Activated CD4-positive, alpha-beta memory T cell treated with anti-CD3 and anti-CD28 coated beads, Interleukin-2, amount 10 ng/mL, durations not matched to agents 7 days and 5 days (primary cell): ENCODE measurements around the gene POLD4. TPM values are rescaled to one million over a fixed set of nuclear protein-coding genes. Genes with fewer than 3 reads are reported as not detected.

Experiments used
- CTCF ChIA-PET: fragments of 350-600 bp; sonication (Branson Sonifier 250); formaldehyde crosslinking; loops from one replicate; lab custom pipeline; 2021; ENCODE audit warnings: antibody characterized with exemption, inconsistent platforms; lab: Charles Lee
- POLR2A ChIA-PET: fragments of 350-600 bp; sonication (Branson Sonifier 250); formaldehyde crosslinking; loops from one replicate; lab custom pipeline; 2021; ENCODE audit warnings: antibody characterized with exemption; lab: Charles Lee
- DNase-seq: peaks from one replicate; pipeline ENCODE4 v3.0.0-alpha.2; 2020
- H3K27ac Mint-ChIP-seq: one replicate; pipeline ENCODE4 v1.8.0; 2021; ENCODE audit warnings: mild to moderate bottlenecking, mixed read lengths
- H3K27me3 Mint-ChIP-seq: one replicate; pipeline ENCODE4 v1.8.0; 2021; ENCODE audit warnings: mixed read lengths
- H3K36me3 Mint-ChIP-seq: one replicate; pipeline ENCODE4 v1.8.0; 2021; ENCODE audit warnings: low read depth, mixed read lengths
- H3K4me1 Mint-ChIP-seq: one replicate; pipeline ENCODE4 v1.8.0; 2021; ENCODE audit warnings: mixed read lengths
- H3K4me3 Mint-ChIP-seq: one replicate; pipeline ENCODE4 v1.8.0; 2021; ENCODE audit warnings: mild to moderate bottlenecking, mixed read lengths
- H3K9me3 Mint-ChIP-seq: one replicate; pipeline ENCODE4 v1.8.0; 2021; ENCODE audit warnings: mixed read lengths
- total RNA-seq, 2 experiments: library from RNA; stranded (reverse); gene quantifications; one replicate each; pipeline ENCODE4 v1.2.3, GENCODE V29; 2021

The POLD4 gene
- total RNA-seq, 2 experiments from 2014 or later = 74.0 to 74.1 TPM

- ChIA-PET POLR2A (interaction anchor here (1.2 to 4.5 kb wide), 4 partner anchors 15 to 115 kb away, joined by 3 to 22 read pairs (median 7); partner anchors contain the start of genes POLD4 and PPP1CA), CTCF (interaction anchor here (0.7 to 35.2 kb wide), 5 partner anchors 13 to 135 kb away, joined by 3 to 847 read pairs (median 5); partner anchors contain the start of genes CLCF1 and POLD4)
- Mint-ChIP-seq H3K36me3 (no peaks in the 10 kb centered on the region), H3K27me3 (peaks cover 20% of the 10 kb centered on the region), H3K4me3 (no peak overlapping the region), H3K4me1 (peaks cover 18% of the 10 kb centered on the region), H3K9me3 (no peaks in the 10 kb centered on the region), H3K27ac (no peak overlapping the region)
- no peak for DNase-seq
These were observed 33.7 kb upstream of the POLD4 start for GRCh38 chr11:67387069-67387468.

- Mint-ChIP-seq H3K4me3 (no peak overlapping the region), H3K36me3 (no peaks in the 10 kb centered on the region), H3K4me1 (peaks cover 13% of the 10 kb centered on the region), H3K27ac (no peak overlapping the region), H3K9me3 (no peaks in the 10 kb centered on the region), H3K27me3 (peaks cover 29% of the 10 kb centered on the region)
- no peak for DNase-seq
- ChIA-PET POLR2A (interaction anchor here (4.5 kb wide), 1 partner anchor 32 kb away, joined by 22 read pairs; the partner anchor contains the start of gene POLD4), CTCF (interaction anchor here (1.7 to 35.2 kb wide), 2 partner anchors 27 to 121 kb away, joined by 4 to 847 read pairs; partner anchors contain the start of genes PITPNM1 and POLD4)
These were observed 31.6 kb upstream of the POLD4 start for GRCh38 chr11:67384851-67385366.

DNA sequence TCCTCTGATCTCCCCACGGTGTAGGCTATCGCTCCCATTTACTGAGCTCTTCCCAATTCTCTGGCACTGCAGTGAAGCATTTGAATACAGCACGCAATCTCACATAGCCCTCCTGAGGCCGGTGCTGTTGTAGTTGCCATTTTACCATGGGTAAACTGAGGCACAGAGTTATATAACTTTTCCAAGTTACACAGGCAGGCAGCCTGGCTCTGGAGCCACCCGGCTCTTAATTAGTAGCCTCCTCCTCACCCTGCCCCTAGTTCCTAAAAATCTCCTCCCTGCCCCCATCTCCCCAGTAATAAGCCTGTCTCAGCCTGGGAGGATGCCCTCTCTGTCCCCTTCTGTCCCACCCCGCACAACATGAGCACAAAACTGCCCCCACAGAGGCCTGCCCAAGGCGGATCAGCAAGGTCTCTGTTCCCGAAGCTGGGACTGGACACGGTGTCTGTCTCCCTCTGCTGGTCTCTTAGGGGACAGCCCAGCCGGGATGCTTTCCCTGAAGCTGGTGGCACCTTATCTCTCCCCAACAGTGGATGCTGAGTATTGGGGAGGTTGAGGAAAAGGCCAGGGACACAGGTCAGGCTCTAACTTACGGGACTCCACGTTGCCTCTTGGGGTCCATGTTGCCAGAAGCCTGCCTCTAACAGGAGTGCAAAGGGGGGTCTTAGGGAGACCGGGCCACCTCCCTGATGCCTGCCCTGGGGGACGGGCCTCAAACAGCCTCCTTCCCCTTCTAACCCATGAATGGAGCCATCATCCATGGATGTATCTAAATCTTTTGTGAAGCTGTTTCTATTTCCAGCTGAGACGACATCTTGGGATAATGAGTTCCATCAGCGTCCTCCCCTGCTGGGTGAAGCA is 29.2 kb upstream of the POLD4 start:
- CTCF ChIA-PET = interaction anchor here (0.6 to 35.2 kb wide), 20 partner anchors 8 to 303 kb away, joined by 3 to 847 read pairs (median 5); partner anchors contain the start of genes AIP, POLD4, PPP1CA and RAD9A
- Mint-ChIP-seq H3K4me1 (peaks cover 4% of the 10 kb centered on the region), H3K4me3 (no peak overlapping the region), H3K36me3 (no peaks in the 10 kb centered on the region), H3K27ac (no peak overlapping the region), H3K9me3 (no peaks in the 10 kb centered on the region), H3K27me3 (peaks cover 35% of the 10 kb centered on the region)
- peak; percentile 87 for DNase-seq
- POLR2A ChIA-PET = interaction anchor here (0.7 to 8.7 kb wide), 9 partner anchors 9 to 111 kb away, joined by 3 to 122 read pairs (median 4); partner anchors contain the start of genes POLD4 and RAD9A

GRCh38 chr11:67381244-67381972 is 28.1 kb upstream of the POLD4 start:
- Mint-ChIP-seq H3K36me3 (no peaks in the 10 kb centered on the region), H3K27me3 (peaks cover 43% of the 10 kb centered on the region), H3K9me3 (no peaks in the 10 kb centered on the region), H3K27ac (no peak overlapping the region), H3K4me3 (no peak overlapping the region), H3K4me1 (peaks cover 4% of the 10 kb centered on the region)
- ChIA-PET CTCF (interaction anchor here (0.7 to 35.2 kb wide), 17 partner anchors 7 to 302 kb away, joined by 3 to 847 read pairs (median 6); partner anchors contain the start of genes POLD4, PPP1CA and RAD9A), POLR2A (interaction anchor here (0.8 to 8.7 kb wide), 10 partner anchors 9 to 118 kb away, joined by 3 to 122 read pairs (median 3); partner anchors contain the start of genes POLD4, PPP1CA and RAD9A)
- no peak for DNase-seq

- H3K4me1 Mint-ChIP-seq = peaks cover 10% of the 10 kb centered on the region
- ChIA-PET POLR2A (interaction anchor here (1.2 to 8.7 kb wide), 2 partner anchors 8 to 25 kb away, joined by 6 to 122 read pairs; partner anchors contain the start of gene POLD4), CTCF (interaction anchor here (3.3 to 35.2 kb wide), 4 partner anchors 9 to 33 kb away, joined by 17 to 847 read pairs (median 37); partner anchors contain the start of genes POLD4 and RAD9A)
- H3K36me3 Mint-ChIP-seq = no peaks in the 10 kb centered on the region
- no peak overlapping the region for H3K27ac Mint-ChIP-seq
- H3K4me3 Mint-ChIP-seq = no peak overlapping the region
- H3K27me3 Mint-ChIP-seq = peaks cover 45% of the 10 kb centered on the region
- no peak for DNase-seq
- no peaks in the 10 kb centered on the region for H3K9me3 Mint-ChIP-seq
These were observed 26.0 kb upstream of the POLD4 start for GRCh38 chr11:67379061-67380058.

DNA sequence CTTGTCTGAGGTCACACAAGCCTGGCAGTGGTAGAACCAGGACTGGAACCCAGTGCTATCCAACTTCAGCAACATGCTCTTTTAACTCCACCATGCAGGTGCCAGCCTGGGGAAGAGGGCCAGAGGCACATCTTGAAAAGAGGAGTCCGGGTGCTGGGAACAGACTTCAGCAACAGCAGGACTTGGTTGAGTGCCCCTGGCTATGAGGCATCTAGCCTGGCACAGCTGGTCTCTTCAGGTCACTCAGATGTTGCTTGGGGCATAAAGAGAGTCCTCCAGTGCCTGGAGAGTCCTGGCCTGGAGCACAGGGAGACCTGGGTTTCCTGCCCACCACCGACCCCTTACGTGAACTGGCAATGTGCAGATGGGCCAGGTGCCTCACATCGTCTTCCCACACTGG is 25.2 kb upstream of the POLD4 start:
- peaks cover 49% of the 10 kb centered on the region for H3K27me3 Mint-ChIP-seq
- peaks cover 16% of the 10 kb centered on the region for H3K4me1 Mint-ChIP-seq
- H3K4me3 Mint-ChIP-seq = no peak overlapping the region
- H3K9me3 Mint-ChIP-seq = no peaks in the 10 kb centered on the region
- CTCF ChIA-PET = interaction anchor here (0.9 to 35.2 kb wide), 3 partner anchors 21 to 36 kb away, joined by 5 to 847 read pairs (median 17); partner anchors contain the start of gene POLD4
- H3K36me3 Mint-ChIP-seq = no peaks in the 10 kb centered on the region
- no peak overlapping the region for H3K27ac Mint-ChIP-seq
- DNase-seq = no peak
- POLR2A ChIA-PET = interaction anchor here (1.2 to 8.7 kb wide), 2 partner anchors 7 to 25 kb away, joined by 6 to 122 read pairs; partner anchors contain the start of gene POLD4

- H3K27me3 Mint-ChIP-seq = peaks cover 47% of the 10 kb centered on the region
- H3K4me1 Mint-ChIP-seq = peaks cover 15% of the 10 kb centered on the region
- no peaks in the 10 kb centered on the region for H3K36me3 Mint-ChIP-seq
- no peaks in the 10 kb centered on the region for H3K9me3 Mint-ChIP-seq
- H3K4me3 Mint-ChIP-seq = no peak overlapping the region
- no peak overlapping the region for H3K27ac Mint-ChIP-seq
- DNase-seq = no peak
- CTCF ChIA-PET = interaction anchor here (1.4 to 35.2 kb wide), 3 partner anchors 20 to 31 kb away, joined by 3 to 847 read pairs (median 17); partner anchors contain the start of genes POLD4 and PPP1CA
- POLR2A ChIA-PET = interaction anchor here (1.1 to 8.7 kb wide), 4 partner anchors 15 to 32 kb away, joined by 3 to 122 read pairs (median 8); partner anchors contain the start of genes POLD4, PPP1CA and RAD9A
These were observed 23.8 kb upstream of the POLD4 start for GRCh38 chr11:67376873-67377808.

- no peak overlapping the region for H3K4me3 Mint-ChIP-seq
- H3K36me3 Mint-ChIP-seq = no peaks in the 10 kb centered on the region
- no peaks in the 10 kb centered on the region for H3K9me3 Mint-ChIP-seq
- peaks cover 21% of the 10 kb centered on the region for H3K4me1 Mint-ChIP-seq
- no peak overlapping the region for H3K27ac Mint-ChIP-seq
- H3K27me3 Mint-ChIP-seq = peaks cover 51% of the 10 kb centered on the region
- CTCF ChIA-PET = interaction anchor here (1.4 to 35.2 kb wide), 3 partner anchors 19 to 30 kb away, joined by 3 to 847 read pairs (median 17); partner anchors contain the start of genes POLD4 and PPP1CA
- POLR2A ChIA-PET = interaction anchor here (1.1 to 8.7 kb wide), 4 partner anchors 16 to 31 kb away, joined by 3 to 122 read pairs (median 8); partner anchors contain the start of genes POLD4, PPP1CA and RAD9A
- DNase-seq = no peak
These were observed 22.9 kb upstream of the POLD4 start for GRCh38 chr11:67376063-67376820.

- Mint-ChIP-seq H3K9me3 (no peaks in the 10 kb centered on the region), H3K27me3 (peaks cover 54% of the 10 kb centered on the region), H3K4me3 (no peak overlapping the region), H3K27ac (no peak overlapping the region), H3K4me1 (peaks cover 27% of the 10 kb centered on the region), H3K36me3 (no peaks in the 10 kb centered on the region)
- ChIA-PET CTCF (interaction anchor here (1.4 to 35.2 kb wide), 3 partner anchors 18 to 30 kb away, joined by 3 to 847 read pairs (median 17); partner anchors contain the start of genes POLD4 and PPP1CA), POLR2A (interaction anchor here (1.1 to 8.7 kb wide), 4 partner anchors 16 to 30 kb away, joined by 3 to 122 read pairs (median 8); partner anchors contain the start of genes POLD4, PPP1CA and RAD9A)
- DNase-seq = no peak
These were observed 22.1 kb upstream of the POLD4 start for GRCh38 chr11:67375320-67376055.
